HG03039 (cell line): Measurements from ENCODE around the gene HOXA4.

Experiments
- ATAC-seq: cut with Tn5 transposase; IDR thresholded peaks from one replicate; pipeline ENCODE4 v1.9.1; 2021; ENCODE audit warnings: mild to moderate bottlenecking, moderate library complexity; ENCODE audit not compliant: unreplicated experiment

Gene HOXA4

GRCh38 chr7:27117887-27118491 lies 12.6 kb downstream of the HOXA4 start:
- no peak for ATAC-seq

- no peak for ATAC-seq
Observed at GRCh38 chr7:27116962-27117886, 13.3 kb downstream of the HOXA4 start.

- ATAC-seq = no peak
Observed at GRCh38 chr7:27116031-27116961, 14.3 kb downstream of the HOXA4 start.

GRCh38 chr7:27115221-27116026 lies 15.1 kb downstream of the HOXA4 start:
- no peak for ATAC-seq

- ATAC-seq = no peak
Observed at GRCh38 chr7:27114881-27115220, 15.7 kb downstream of the HOXA4 start.

- ATAC-seq = no peak
Observed at GRCh38 chr7:27113991-27114769, 16.4 kb downstream of the HOXA4 start.

GRCh38 chr7:27112955-27113949 lies 17.3 kb downstream of the HOXA4 start:
- ATAC-seq = no peak

- ATAC-seq = no peak
Observed at GRCh38 chr7:27112361-27112760, 18.2 kb downstream of the HOXA4 start.

- ATAC-seq = no peak
Observed at GRCh38 chr7:27111751-27112277, 18.7 kb downstream of the HOXA4 start.

- ATAC-seq = no peak
Observed at GRCh38 chr7:27111042-27111750, 19.4 kb downstream of the HOXA4 start.

- no peak for ATAC-seq
Observed at GRCh38 chr7:27110186-27111031, 20.1 kb downstream of the HOXA4 start.

- no peak for ATAC-seq
Observed at GRCh38 chr7:27109466-27110185, 20.9 kb downstream of the HOXA4 start.

- ATAC-seq = no peak
Observed at GRCh38 chr7:27108390-27109127, 22.0 kb downstream of the HOXA4 start.

GRCh38 chr7:27107391-27108381 lies 22.9 kb downstream of the HOXA4 start:
- ATAC-seq = no peak
